Suprapubic skin (tissue), 4 donors: Measurements from ENCODE around the gene RNF144B. TPM values are rescaled to one million over a fixed set of nuclear protein-coding genes. Genes with fewer than 3 reads are reported as not detected.

Experiments used
- DNase-seq, 2 donors: peaks; one replicate each; pipeline ENCODE4 v3.0.0-alpha.2; 2019; ENCODE audit warnings: low spot score in 2 of 2
- H3K27ac ChIP-seq: fragments of 200-600 bp; sonication (generic); one replicate; pipeline ENCODE4 v1.5.1; 2019
- H3K27me3 ChIP-seq: fragments of 200-600 bp; sonication (generic); one replicate; pipeline ENCODE4 v1.5.1; 2019
- H3K36me3 ChIP-seq: fragments of 200-600 bp; sonication (generic); one replicate; pipeline ENCODE4 v1.5.1; 2019
- H3K4me1 ChIP-seq: fragments of 200-600 bp; sonication (generic); one replicate; pipeline ENCODE4 v1.5.1; 2019
- H3K4me3 ChIP-seq: fragments of 200-600 bp; sonication (generic); one replicate; pipeline ENCODE4 v1.5.1; 2019; ENCODE audit warnings: mild to moderate bottlenecking
- H3K9me3 ChIP-seq: fragments of 200-600 bp; sonication (generic); one replicate; pipeline ENCODE4 v1.5.1; 2019
- CTCF ChIP-seq, 2 donors: fragments of 200-600 bp in 1 of 2; fragments of 450-650 bp in 1 of 2; sonication (generic) in 1 of 2; IDR thresholded peaks; one replicate each; pipeline ENCODE4 v1.5.1; 2016 to 2019; ENCODE audit warnings: antibody characterized with exemption in 2 of 2, mild to moderate bottlenecking in 1 of 2, moderate library complexity in 1 of 2
- EP300 ChIP-seq: sonication (generic); formaldehyde crosslinking; IDR thresholded peaks from one replicate; pipeline ENCODE4 v1.6.1; 2017; ENCODE audit warnings: antibody characterized with exemption
- POLR2A ChIP-seq, 2 donors: fragments of 450-650 bp; IDR thresholded peaks; one replicate each; pipeline ENCODE4 v1.6.1; 2017; ENCODE audit warnings: antibody characterized with exemption in 2 of 2, mild to moderate bottlenecking in 2 of 2, moderate library complexity in 2 of 2
- POLR2AphosphoS5 ChIP-seq, 3 donors: sonication (generic); formaldehyde crosslinking; IDR thresholded peaks; one replicate each; pipeline ENCODE4 v1.6.1; 2017; ENCODE audit warnings: antibody characterized with exemption in 3 of 3
- WGBS: methylation state at CpG from one replicate; pipeline ENCODE4 v1.1.5; 2018; 5-methylcytosine and 5-hydroxymethylcytosine counted together
- total RNA-seq, 4 donors: library from RNA; depleted of rRNA; stranded (reverse); fragments of >200 nt; gene quantifications; one replicate each; pipeline ENCODE4 v1.1.0, GENCODE V29; 2016

The RNF144B gene
- total RNA-seq, 4 donors from 2014 or later: 27.8 to 48.4 (median 38.7) TPM

- 76% methylated on average over 3 of the region's 3 CpGs for WGBS
- Histone ChIP-seq H3K4me3 (no peak overlapping the region), H3K27me3 (no peaks in the 10 kb centered on the region), H3K36me3 (peaks cover 5% of the 10 kb centered on the region), H3K9me3 (no peaks in the 10 kb centered on the region), H3K4me1 (peaks cover 5% of the 10 kb centered on the region), H3K27ac (no peak overlapping the region)
- no peak for DNase-seq
- TF ChIP-seq EP300 (no peak), CTCF (IDR thresholded peaks at IDR 0.05) (no peak), POLR2A (IDR thresholded peaks at IDR 0.05) (no peak), POLR2AphosphoS5 (IDR thresholded peaks at IDR 0.05) (no peak)
Measured at GRCh38 chr6:18410412-18410811, 23.3 kb downstream of the RNF144B start.

GRCh38 chr6:18412068-18412467 lies 24.9 kb downstream of the RNF144B start:
- Histone ChIP-seq H3K27ac (no peak overlapping the region), H3K27me3 (no peaks in the 10 kb centered on the region), H3K4me3 (no peak overlapping the region), H3K4me1 (peaks cover 5% of the 10 kb centered on the region), H3K9me3 (no peaks in the 10 kb centered on the region), H3K36me3 (peaks cover 1% of the 10 kb centered on the region)
- no peak for DNase-seq
- no peak for TF ChIP-seq POLR2AphosphoS5 (IDR thresholded peaks at IDR 0.05)
- no peak for TF ChIP-seq EP300
- no peak for TF ChIP-seq CTCF (IDR thresholded peaks at IDR 0.05)
- TF ChIP-seq POLR2A (IDR thresholded peaks at IDR 0.05): no peak
- WGBS: 78% methylated on average over 1 of the region's 1 CpG

DNA sequence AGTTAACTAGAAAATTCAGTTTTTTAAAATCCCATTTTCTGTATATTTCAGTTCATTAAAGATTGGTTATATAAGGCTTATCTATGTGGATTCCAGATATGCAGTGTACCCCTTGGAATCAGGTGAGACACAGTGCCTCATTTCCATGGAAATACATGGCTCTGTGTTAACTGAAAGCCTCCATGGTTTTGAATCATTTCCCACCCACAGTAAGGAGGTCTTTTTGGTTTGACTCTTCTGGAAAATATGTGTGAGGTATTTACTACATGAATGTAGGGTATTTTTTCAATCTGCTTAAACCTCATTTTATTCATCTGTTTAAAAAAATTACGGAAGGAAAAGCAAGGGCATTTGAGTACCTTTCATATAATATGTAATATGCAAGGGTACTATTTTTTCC lies 25.5 kb downstream of the RNF144B start:
- H3K4me3 ChIP-seq: no peak overlapping the region
- H3K27ac ChIP-seq: no peak overlapping the region
- no peak for DNase-seq
- TF ChIP-seq POLR2AphosphoS5 (IDR thresholded peaks at IDR 0.05) (no peak), EP300 (no peak), POLR2A (IDR thresholded peaks at IDR 0.05) (no peak), CTCF (IDR thresholded peaks at IDR 0.05) (no peak)
- peaks cover 5% of the 10 kb centered on the region for H3K4me1 ChIP-seq
- 91% methylated on average over 1 of the region's 1 CpG for WGBS
- no peaks in the 10 kb centered on the region for H3K36me3 ChIP-seq
- no peaks in the 10 kb centered on the region for H3K27me3 ChIP-seq
- no peaks in the 10 kb centered on the region for H3K9me3 ChIP-seq

- H3K4me1 ChIP-seq: peaks cover 5% of the 10 kb centered on the region
- no peak for DNase-seq
- H3K9me3 ChIP-seq: no peaks in the 10 kb centered on the region
- H3K27me3 ChIP-seq: no peaks in the 10 kb centered on the region
- TF ChIP-seq CTCF (IDR thresholded peaks at IDR 0.05): no peak
- TF ChIP-seq POLR2AphosphoS5 (IDR thresholded peaks at IDR 0.05): no peak
- TF ChIP-seq EP300: no peak
- no peak for TF ChIP-seq POLR2A (IDR thresholded peaks at IDR 0.05)
- 93% methylated on average over 4 of the region's 4 CpGs for WGBS
- H3K27ac ChIP-seq: no peak overlapping the region
- no peaks in the 10 kb centered on the region for H3K36me3 ChIP-seq
- no peak overlapping the region for H3K4me3 ChIP-seq
Measured at GRCh38 chr6:18413381-18413780, 26.2 kb downstream of the RNF144B start.

GRCh38 chr6:18414116-18414515 lies 27.0 kb downstream of the RNF144B start:
- Histone ChIP-seq H3K4me1 (peaks cover 5% of the 10 kb centered on the region), H3K27ac (no peak overlapping the region)
- 75% methylated on average over 1 of the region's 1 CpG for WGBS

More at GRCh38 chr6:18414116-18414515, 27.0 kb downstream of the RNF144B start:
- Histone ChIP-seq H3K9me3 (no peaks in the 10 kb centered on the region), H3K4me3 (no peak overlapping the region), H3K36me3 (no peaks in the 10 kb centered on the region), H3K27me3 (no peaks in the 10 kb centered on the region)
- DNase-seq: no peak
- TF ChIP-seq CTCF (IDR thresholded peaks at IDR 0.05): no peak
- no peak for TF ChIP-seq POLR2A (IDR thresholded peaks at IDR 0.05)
- TF ChIP-seq POLR2AphosphoS5 (IDR thresholded peaks at IDR 0.05): no peak
- TF ChIP-seq EP300: no peak
